Activated effector memory CD4-positive, alpha-beta T cell treated with anti-CD3 and anti-CD28 coated beads, Interleukin-2, amount 50 U/mL, for 16 hours (primary cell): ENCODE measurements around the gene ABCC10.
"Not testable (repeated sequence)": the region's sequence is repeated elsewhere in the genome, so short reads cannot be mapped to it uniquely, and the experiment has no call there.

Experiments
- DNase-seq: peaks from one replicate; pipeline ENCODE4 v3.0.0-alpha.2; 2020

The ABCC10 gene

DNA sequence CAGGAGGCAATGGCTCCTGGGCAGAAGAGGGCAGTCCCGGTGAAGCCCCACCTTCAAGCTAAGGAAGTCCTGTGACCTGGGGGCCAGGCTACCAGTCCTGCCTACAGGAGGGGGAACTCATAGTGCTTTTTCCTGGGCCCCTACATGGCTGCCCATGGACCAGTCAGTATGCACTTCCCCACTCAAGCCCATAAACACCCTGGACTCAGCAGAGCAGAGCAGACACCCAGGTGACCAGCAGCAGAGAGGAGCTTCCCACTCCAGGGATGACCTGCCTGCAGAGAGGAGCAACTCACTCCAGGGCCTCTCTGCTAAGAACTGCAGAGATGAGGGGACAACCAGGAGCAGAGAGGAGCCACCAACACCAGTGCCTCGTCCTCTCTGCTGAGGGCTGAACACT, 14.3 kb upstream of the ABCC10 start:
- no peak for DNase-seq

DNA sequence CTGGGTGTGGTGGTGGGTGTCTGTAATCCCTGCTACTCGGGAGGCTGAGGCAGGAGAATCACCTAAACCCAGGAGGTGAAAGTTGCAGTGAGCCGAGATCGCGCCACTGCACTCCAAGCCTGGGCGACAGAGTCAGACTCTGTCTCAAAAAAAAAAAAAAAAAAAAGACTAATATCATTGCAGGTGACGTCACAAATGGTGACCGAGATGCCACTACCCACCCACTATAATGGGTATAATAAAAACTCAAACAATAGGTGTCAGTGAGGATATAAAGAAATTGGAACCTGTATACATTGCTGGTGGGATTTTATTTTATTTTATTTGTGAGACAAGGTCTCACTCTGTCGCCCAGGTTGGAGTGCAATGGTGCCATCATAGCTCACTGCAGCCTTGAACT, 12.1 kb upstream of the ABCC10 start:
- not testable (repeated sequence) for DNase-seq

DNA sequence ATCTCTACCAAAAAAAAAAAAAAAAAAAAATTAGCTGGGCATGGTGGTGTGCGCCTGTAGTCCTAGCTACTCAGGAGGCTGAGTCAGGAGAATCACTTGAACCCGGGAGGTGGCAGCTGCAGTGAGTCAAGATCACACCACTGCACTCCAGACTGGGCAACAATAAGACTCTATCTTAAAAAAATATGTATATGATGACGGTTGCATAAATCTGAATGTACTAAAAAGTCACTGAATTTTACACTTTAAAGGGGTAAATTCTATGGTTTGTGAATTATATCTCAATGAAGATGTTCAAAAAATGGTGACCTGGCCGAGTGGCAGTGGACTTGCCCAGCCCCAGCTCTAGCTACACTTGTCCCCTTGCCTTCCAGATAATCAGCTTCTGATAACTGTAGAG, 10.4 kb upstream of the ABCC10 start:
- no peak for DNase-seq

DNA sequence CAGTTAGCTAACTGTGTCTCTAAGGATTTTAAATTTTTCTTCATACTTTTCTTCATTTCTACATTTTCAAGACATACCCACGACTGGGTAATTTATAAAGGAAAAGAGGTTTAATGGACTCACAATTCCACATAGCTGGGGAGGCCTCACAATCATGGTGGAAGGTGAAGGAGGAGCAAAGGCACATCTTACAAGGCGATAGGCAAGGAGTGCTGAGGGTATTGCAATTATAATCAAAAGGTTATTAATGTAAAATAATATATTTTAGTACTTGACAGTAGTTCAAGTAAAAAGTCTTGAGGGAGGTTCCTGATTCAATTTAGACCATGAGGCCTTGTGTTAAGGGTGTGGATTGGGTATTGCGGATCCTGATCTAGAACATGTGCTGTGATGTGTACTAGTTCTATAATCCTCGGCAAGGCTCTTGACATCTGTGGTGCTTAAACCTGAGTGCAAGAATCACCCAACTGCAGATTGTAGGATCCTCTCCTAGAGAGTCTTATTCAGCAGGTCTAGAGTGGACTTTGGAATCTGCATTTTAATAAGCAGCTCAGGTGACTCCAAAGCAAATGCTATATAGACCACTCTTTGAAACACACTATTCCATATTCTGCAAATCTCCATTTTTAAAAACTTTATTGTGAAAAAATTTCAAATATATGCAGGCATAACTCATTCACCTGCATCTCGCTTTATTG, 7.2 kb upstream of the ABCC10 start:
- DNase-seq: no peak

DNA sequence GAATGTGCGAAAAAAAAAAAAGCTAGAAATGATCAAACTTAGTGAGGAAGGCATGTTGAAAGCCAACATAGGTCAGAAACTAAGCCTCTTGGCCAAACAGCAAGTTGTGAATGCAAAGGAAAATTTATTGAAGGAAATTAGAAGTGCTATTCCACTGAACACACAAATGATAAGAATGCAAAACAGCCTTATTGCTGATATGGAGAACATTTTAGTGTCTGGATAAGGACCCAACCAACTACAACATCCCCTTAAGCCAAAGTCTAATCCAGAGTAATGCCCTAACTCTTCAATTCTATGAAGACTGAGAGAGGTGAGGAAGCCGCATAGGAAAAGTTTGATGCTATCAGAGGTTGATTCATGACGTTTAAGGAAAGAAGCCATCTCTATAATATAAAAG, 5.5 kb upstream of the ABCC10 start:
- no peak for DNase-seq

DNA sequence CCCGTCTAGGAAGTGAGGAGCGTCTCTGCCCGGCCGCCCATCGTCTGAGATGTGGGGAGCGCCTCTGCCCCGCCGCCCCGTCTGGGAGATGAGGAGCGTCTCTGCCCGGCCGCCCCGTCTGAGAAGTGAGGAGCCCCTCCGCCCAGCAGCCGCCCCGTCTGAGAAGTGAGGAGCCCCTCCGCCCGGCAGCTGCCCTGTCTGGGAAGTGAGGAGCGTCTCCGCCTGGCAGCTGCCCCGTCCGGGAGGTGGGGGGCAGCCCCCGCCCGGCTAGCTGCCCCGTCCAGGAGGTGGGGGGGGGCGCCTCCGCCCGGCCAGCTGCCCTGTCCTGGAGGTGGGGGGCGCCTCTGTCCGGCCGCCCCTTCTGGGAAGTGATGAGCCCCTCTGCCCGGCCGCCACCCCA, 2.3 kb upstream of the ABCC10 start:
- not testable (repeated sequence) for DNase-seq

DNA sequence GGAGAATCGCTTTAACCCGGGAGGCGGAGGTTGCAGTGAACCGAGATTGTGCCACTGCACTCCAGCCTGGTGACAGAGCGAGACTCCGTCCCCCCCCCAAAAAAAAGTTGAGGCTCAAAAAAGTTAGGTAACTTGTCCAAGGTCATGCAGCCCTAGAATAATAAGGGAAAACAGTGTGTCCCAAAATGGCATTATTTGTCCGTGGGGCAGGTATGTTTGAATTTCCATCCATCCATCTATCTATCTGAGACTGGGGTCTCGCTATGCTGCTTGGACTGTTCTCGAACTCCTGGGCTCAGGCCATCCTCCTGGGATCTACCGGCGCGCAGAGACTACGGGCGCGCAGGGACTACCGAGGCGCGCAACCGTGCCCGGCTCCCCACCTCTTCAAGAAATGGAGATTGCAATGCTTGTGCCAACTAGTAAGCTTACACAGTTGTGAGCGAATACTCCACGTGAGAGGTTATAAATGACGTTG, 374 bp upstream of the ABCC10 start:
- DNase-seq: no peak

DNA sequence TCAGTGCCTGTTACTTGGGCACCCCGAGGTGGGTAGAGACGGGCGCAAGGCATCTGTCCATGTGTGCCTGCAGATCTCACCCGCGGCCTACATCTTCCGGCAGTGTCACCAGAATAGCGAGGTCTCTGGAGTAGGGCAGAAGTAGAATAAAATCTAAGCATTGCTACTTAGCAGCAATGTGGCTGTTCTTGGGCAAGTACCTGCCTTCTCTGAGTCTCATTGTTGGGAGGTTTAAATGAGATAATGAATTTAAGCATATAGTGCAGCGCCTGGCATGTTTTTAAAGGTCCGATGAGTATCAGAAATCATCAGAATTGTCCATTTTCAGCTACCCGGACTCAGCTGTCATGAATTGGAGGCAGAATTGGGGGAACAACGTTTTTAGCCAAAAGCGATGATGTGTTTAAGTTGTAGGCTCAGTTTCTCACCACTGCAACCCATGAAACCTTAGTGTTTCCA, 800 bp downstream of the ABCC10 start:
- DNase-seq: no peak

DNA sequence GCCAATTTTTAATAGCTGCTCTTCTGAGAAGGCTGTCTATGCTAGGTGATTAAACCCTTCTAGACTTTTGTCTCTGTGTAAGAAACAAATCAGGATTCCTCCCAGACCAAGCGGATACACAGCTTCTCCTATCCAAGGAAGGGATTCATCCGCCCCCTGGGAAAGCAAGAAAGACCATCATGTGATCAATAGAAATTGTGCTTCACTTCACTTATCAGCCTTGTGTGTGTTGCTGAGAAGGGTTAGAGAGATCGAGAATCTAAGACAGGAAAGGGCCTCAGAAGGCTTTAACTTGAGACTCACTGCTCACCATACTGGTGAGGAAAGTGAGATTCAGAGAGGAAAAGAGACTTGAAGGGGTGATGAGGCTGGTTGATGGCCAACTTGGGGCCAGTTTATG, 1.5 kb downstream of the ABCC10 start:
- no peak for DNase-seq

DNA sequence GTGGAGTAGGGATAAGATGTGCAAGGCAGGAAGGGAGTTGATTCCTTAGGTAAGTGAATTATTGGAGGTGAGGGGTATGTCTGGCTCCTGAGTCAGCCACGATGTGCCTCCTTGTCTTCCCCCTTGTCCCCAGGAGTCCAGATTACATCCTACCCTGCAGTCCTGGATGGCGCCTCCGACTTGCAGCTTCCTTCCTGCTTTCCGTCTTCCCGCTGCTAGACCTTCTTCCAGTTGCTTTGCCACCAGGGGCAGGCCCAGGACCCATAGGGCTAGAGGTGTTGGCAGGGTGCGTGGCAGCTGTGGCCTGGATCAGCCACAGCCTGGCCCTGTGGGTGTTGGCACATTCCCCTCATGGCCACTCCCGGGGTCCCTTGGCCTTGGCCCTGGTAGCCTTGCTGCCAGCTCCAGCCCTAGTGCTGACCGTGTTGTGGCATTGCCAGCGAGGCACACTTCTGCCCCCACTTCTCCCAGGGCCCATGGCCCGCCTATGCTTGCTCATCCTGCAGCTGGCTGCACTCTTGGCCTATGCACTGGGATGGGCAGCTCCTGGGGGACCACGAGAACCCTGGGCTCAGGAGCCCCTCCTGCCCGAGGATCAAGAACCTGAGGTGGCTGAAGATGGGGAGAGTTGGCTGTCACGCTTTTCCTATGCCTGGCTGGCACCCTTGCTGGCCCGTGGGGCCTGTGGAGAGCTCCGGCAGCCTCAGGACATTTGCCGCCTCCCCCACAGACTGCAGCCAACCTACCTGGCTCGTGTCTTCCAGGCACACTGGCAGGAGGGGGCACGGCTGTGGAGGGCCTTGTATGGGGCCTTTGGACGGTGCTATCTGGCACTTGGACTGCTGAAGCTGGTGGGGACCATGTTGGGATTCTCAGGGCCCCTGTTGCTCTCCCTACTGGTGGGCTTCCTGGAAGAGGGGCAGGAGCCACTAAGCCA, 4.9 kb downstream of the ABCC10 start:
- no peak for DNase-seq

DNA sequence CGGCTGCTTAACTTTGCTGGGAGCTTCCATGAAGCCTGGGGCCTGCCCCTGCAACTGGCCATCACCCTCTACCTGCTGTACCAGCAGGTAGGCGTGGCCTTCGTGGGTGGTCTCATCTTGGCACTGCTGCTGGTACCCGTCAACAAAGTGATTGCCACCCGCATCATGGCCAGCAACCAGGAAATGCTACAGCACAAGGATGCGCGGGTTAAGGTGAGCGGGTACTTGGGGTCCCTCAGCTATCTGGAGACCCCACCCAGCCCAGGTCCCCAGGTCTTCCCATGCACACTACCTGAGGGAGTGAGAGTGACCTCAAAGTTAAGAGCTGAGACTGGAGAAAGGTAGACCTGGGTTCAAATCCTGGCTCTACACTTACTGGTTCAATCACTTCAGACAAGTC, 5.8 kb downstream of the ABCC10 start:
- DNase-seq: no peak

DNA sequence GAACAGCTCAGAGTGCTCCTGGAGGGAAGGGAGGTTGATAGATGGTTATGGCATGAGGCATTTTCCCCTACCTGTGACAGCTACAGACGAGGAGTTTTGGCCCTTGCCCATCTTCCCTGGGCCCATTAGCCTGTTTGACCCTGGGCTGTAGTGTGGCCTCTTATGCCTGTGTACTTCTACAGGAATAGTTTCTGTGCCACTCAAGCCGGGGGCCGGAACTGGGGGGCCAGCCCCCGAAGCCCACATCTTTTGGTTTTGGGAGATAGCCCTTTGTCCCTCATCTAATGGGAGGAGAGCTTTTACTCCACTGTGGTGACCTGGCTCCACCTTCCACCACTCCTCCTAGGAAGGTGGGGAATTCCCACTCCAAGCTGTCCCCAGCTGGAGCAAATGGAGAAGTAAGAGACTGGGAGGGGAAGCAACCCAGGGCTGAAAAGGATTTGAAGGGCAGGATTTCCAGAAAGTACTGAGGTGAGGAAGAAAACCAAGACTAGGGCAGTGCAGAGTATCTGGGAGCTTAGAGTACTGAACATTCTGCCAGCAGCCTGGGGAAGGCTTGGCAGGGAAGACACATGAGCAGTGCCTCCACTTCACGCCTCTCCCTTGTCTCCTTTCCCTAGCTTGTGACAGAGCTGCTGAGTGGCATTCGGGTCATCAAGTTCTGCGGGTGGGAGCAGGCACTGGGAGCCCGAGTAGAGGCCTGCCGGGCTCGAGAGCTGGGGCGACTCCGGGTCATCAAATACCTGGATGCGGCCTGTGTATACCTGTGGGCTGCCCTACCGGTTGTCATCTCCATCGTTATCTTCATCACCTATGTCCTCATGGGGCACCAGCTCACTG, 6.9 kb downstream of the ABCC10 start:
- no peak for DNase-seq

DNA sequence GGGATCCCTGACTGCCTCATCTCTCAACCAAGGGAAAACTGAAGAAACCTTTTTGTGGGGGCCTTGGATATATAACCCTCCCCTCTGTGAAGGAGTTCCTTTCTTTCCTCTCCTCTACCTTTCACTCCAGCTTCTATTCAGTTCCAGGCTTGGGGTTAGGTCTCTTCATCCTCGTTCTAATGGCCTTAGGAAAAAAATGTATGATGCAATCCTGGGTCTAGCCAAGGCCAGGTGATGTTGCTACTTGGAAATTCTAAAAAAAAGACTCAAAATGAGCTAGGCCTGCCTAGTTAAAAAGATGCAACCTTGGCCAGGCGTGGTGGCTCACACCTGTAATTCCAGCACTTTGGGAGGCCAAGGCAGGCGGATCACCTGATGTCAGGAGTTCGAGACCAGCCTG, 7.6 kb downstream of the ABCC10 start:
- no peak for DNase-seq

DNA sequence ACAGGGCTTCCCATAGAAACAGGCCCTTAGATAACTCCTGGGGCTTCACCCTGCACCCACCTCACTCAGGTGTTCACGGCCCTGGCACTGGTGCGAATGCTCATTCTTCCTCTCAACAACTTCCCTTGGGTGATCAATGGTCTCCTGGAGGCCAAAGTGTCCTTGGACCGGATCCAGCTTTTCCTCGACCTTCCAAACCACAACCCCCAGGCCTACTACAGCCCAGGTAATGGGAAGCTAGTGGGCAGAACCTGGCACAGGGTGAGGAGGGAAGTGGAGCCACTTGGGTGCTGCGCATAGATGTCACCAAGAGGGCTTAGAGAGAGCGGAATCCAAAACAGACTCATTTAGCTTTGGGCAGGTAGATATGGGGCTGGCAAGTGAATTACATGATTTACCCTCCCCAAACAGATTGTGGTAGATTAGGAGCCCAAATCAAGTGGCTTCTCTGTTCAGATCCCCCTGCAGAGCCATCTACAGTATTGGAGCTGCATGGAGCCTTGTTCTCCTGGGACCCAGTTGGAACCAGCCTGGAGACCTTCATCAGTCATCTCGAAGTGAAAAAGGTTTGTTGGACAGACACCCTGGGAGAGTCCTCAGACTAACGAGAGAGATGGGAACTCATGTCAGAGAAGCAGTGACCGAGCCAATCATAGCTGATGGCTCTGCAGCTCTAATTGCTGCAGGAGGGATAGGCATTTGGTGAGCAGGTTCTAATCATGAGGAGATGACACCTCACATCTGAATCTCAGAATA, 8.5 kb downstream of the ABCC10 start:
- no peak for DNase-seq

DNA sequence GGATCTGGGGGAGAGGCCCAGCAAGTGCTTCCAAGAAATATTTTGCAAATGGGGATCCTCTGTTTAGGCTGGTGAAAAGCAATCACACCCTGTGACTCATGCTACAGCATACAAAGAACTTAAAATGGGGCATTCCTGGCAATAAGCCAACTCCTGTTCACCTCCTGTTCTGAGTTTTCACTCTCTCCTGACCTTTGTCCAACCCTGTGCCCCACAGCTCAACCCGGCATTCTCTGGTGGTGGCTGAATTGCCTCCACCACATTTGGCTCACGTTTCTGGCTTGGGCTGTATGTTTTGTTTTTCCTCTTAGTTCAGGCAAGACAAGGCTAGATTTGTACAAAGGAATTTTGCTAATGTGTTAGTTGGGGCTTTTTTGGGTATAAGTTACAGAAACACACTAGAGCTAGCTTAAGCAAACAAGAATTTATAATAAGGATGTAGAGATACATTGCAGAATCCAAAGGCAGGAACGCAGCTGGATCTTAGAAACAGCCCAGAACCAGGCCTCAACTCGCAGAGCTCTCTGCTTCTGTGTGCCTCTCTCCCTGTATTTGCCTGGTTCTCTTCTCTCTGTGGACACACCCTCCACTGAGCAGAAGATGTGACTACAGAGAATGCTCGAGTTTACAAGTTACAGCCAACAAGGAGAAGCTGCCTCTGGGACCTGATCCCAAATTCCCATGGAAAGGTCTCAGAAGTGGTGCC, 9.4 kb downstream of the ABCC10 start:
- no peak for DNase-seq

DNA sequence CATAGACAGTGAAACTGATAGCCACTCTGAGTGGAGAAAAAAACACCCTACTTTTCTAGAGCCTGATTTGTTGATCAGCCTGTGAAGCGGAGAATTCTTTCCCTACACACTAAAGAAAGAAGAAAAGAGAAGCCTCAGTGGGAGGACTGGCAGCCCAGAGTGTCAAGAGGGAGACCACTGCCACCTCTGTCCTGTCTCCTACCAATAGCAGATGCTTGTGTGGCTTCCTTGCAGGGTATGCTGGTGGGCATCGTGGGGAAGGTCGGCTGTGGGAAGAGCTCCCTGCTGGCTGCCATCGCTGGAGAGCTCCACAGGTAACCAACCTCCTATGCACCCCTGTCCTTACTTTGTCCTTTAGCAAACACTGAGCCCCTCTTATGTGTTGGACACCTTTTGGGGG, 10.4 kb downstream of the ABCC10 start:
- DNase-seq: no peak

DNA sequence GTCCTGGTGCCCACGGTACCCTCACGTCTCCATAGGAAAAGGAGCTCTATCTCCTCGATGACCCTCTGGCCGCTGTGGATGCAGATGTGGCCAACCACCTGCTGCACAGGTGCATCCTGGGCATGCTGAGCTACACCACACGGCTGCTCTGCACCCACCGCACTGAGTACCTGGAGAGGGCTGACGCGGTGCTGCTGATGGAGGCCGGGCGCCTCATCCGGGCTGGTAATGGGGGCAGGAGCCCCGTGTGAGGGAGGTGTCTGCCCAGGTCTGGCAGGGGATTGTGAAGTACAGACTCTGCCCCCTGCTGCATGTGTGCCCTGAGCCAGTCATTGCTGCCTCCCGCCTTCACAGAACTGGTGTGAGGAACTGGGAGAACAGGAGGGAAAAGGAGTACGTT, 15.6 kb downstream of the ABCC10 start:
- no peak for DNase-seq

DNA sequence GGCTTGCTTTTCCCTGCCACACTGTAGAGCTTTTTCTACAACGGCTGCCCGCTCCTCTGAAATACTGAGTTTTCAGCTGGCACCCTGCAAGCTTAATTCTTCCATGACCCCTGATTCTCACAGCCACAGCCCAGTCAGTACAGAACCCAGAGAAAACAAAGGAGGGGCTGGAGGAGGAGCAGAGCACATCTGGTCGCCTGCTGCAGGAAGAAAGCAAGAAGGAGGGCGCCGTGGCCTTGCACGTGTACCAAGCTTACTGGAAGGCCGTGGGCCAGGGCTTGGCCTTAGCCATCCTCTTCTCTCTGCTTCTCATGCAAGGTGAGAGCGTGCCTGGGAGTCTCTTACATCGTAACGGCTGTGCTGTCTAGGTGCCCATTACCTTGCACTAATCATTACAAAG, 16.7 kb downstream of the ABCC10 start:
- no peak for DNase-seq

DNA sequence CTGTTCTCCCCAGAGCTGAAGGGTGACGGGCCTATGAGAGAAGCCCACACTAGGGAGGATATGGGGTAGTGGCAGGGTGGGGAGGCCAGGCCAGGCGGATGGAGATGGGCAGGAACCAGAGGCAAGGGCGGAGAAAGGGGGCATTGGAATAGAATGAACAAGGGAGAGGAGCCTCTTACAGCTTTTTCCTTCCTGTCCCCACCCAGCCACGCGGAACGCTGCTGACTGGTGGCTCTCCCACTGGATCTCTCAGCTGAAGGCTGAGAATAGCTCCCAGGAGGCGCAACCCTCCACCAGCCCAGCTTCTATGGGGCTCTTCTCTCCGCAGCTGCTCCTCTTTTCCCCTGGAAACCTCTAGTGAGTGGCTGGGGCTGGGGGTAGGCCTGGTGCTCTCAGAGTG, 17.2 kb downstream of the ABCC10 start:
- DNase-seq: no peak

DNA sequence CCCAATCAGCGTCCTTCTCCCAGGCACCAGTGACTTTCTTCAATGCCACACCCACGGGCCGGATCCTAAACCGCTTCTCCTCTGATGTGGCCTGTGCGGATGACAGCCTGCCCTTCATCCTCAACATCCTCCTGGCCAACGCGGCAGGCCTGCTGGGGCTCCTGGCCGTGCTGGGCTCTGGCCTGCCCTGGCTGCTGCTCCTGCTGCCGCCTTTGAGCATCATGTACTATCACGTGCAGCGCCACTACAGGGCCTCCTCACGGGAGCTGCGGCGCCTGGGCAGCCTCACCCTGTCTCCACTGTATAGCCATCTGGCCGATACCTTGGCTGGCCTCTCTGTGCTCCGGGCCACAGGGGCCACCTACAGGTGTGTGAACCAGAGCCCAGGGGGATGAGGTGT, 18.2 kb downstream of the ABCC10 start:
- no peak for DNase-seq

DNA sequence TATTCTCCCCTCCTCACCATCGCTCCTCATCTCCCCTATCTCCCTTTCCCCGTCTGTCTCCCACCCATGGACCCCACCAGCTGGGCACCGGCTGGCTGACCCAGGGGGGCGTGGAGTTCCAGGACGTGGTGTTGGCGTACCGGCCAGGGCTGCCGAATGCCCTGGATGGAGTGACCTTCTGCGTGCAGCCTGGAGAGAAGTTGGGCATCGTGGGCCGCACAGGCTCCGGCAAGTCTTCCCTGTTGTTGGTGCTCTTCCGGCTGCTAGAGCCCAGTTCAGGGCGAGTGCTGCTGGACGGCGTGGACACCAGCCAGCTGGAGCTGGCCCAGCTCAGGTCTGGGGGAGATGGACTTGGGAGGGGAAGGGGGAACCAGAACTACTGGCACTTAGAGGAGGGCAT, 20.3 kb downstream of the ABCC10 start:
- DNase-seq: no peak

DNA sequence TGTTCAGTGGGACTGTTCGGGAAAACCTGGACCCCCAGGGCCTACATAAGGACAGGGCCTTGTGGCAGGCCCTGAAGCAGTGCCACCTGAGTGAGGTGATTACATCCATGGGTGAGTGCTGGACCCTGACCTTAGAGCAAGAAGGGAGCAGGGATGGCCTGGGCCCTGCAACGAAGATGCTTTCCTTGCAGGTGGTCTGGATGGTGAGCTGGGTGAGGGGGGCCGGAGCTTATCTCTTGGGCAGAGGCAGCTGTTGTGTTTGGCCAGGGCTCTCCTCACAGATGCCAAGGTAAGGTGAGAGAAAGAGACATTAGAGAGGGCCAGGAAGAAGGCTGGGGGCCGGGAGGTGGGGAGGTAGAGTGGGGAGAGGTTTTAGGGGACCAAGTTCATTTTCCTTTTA, 21.6 kb downstream of the ABCC10 start:
- DNase-seq: no peak
